ENCODE data around the gene KLK10.

The KLK10 gene

DNA sequence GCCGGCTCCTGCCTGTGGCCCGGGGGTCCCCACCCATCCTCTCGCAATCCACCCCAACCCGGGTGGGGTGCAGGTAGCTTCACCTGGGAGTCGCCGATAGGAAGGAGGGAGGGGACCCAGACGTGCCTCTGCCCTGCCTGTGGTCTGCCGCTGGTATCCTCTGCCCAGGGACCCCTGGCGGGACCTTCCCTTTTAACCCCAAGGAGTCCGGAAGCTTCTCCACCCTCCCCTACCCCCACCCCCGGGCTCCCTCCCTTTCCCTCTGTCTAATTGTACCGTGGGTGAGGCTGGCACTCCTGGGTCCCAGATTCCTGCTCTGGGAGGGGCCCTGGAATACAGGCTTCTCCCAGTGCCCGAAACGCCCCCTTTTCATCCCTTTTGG lies at the start of gene KLK10:
Gene KLK10 (minus strand): TSS at position 166 of the 382 bp plus-strand sequence. CDS start 579 bp downstream, outside the sequence.
- no peak for DNase-seq (ENCODE audit: low spot score)

DNA sequence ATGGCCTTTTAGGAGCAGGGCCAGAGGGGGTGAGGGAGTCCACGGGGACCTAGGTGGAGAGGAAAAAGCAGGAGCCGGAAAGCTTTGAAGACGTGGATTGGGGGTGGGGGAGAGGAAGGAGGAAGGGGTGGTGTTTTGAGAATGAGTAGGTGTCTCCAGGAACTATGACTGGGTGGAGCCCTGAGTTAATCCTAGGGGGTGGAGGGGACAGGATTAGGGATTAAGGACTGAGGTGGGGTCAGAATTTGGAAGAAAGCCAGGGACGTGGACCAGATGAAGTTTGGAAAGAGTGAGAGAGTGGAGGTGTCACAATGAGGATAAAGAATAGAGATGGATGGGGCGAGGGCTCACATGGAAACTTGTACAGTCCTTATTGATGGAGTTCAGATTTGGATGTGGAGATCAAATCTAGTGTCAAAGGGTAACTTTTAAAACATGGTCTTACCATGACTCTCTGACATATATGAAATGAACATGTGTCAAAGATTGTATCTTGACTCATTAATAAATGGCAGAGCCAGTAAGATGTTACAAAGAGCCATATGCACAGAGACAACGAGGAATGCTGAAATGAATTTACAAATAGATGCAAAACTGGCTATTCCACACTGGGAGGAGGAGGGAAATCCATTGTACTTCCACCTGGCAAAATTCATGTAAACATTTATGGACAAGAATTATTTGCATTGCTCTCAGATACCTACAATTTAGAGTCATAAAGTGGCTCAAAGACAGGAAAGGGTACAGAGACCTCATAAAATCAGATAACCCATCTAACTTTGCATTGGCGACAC lies 47.1 kb upstream of the KLK10 start:
- no peak for DNase-seq (ENCODE audit: low spot score)

DNA sequence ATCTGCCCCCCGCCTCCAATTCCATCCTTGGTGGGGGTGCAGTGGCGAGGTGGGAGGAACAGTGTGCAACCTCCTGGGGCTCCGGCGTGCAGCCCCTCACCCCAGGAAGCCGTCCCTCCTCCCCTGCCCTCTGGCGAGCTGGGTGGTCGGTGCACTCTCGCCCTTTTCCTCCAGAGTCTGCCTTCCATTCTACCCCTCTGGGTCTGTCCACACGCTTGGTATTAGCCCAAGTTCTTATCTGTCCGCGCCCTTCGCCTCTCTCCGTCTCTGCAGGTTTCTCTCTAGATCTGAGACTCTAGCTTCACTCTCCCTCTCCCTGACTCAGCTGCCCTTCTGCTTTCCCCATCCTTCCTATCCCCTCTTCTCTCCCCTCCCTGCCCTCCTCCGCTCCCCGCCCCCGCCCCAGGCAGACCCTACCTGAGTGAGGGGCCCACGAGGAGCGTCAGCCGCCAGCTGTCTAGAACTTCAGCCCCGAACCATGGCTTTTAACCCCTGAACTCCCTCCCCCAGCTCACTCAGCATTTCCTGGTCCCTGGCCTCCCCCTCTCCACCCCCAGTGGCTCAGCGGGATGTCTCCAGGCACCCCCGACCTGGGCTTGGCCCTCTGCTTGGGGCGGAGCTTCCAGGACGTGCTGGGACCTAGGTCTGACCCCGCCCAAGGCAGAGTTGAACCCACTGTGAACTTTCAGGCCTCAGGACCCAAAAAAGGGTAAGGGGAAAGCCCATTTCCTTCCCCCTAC lies 45.9 kb upstream of the KLK10 start:
- DNase-seq (ENCODE audit: low spot score): no peak

DNA sequence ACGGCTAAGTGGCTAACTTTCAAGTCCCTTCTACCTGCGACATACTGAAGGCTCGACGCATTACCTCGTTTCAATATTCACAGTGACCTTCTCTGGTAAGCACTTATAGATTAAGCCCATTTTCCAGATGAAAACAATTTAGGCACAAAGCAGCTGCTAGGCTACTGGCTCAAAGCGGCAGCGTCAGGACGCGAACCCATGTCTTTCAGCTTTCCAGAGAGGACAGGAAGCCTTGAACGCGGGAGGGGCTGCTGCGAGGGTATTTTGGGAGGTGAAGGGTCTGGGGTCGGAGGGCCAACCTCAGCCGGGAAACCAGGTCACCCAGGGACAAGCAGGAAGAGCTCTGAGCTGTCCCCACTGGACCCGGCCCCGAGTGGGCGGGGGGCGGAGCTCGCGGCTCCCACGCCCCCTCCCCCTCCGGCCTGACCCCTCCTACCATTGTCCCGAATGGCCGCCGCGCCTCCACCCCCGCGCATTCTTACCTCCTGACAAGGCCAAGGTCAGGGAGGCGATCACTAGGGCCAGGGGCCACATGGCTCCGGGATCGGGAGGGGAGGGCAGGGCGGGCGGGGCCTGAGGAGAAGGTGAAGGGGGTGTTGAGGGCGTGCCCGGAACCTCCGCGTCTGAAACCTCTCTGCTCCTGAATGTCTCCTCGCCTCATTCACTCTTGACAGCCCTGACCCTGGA lies 45.2 kb upstream of the KLK10 start, which contains the start of gene KLK13:
Gene KLK13 (minus strand): TSS at position 559 of the 687 bp plus-strand sequence. CDS start 25 bp downstream, at position 534.
- no peak for DNase-seq (ENCODE audit: low spot score)

GRCh38 chr19:51063664-51064063 lies 44.2 kb upstream of the KLK10 start:
- no peak for DNase-seq (ENCODE audit: low spot score)

- DNase-seq (ENCODE audit: low spot score): no peak
Measured at GRCh38 chr19:51060973-51061372, 41.5 kb upstream of the KLK10 start.

DNA sequence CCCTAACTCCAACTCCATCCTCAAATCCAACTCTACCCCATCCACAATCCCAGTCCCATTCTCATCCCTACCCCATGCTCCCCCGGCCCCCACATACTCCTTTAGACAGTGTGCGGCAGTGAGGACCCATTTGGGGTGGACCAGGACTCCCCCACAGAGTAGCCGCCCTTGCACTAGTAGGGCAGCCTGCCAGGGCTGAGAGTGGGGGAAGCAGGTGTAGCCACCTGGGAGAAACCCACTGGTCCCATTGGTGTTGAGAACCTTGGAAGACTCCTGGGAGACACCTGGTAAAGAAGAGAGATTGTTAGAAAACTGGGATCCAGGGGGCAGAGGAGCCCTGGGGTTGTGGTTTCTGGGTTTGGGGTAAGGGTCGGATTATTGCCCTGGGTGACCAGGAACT lies 40.8 kb upstream of the KLK10 start:
- DNase-seq (ENCODE audit: low spot score): no peak

- no peak for DNase-seq (ENCODE audit: low spot score)
Measured at GRCh38 chr19:51059715-51060114, 40.2 kb upstream of the KLK10 start.

DNA sequence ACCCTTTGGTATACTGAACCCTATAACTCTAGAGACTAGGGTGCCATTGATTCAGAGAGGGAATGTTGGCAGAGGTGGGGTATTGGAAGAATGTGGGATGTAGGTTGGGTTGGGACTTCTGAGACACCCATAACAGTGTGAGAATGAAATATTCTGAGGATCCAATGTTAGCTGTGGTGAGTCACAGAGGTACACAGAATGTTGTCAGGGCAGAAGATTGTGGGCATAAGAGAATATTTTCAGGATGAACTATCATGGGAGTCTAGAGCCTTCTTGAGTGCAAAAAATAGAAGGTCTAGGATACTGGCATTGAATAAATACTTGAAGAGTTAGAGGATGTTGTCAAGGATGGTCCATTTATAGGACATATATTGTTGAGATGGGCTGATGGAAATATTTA lies 36.4 kb upstream of the KLK10 start:
- no peak for DNase-seq (ENCODE audit: low spot score)

- no peak for DNase-seq (ENCODE audit: low spot score)
Measured at GRCh38 chr19:51047031-51047335, 27.5 kb upstream of the KLK10 start.

DNA sequence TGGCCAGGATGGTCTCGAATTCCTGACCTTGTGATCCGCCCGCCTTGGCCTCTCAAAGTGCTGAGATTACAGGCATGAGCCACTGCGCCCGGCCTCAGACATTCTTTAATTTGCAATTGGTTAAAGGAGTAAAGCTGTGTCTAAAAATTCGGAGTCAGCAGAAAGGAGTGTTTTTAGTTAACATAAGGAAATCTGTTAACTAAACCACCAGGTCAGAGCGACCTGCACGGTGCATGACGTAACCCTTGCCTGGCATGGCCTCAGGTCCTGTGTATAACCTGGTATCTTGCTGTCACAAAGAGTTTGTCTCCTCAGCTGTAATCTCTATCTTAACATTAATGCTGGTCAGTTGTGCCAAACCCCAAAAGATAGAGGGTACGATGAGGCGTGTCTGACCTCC lies 24.8 kb upstream of the KLK10 start:
- no peak for DNase-seq (ENCODE audit: low spot score)

DNA sequence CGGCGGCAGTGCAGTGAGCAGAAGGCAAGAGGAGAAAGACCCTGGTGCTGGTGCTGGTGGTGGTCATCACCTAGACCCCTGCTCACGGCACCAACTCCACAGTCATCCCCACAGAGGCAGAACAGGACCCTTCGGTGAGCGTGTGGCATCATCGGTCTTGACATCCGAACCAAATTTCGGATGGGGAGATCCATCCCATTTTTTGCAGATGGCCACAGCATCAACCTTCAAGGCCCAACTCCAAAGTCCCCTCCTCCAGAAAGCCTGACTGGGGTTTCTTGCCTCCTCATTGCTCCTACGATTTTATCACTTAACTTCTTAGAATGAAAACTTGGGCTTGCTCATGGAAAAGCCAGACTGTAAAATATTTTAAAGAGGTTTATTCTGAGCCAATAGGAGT lies 24.0 kb upstream of the KLK10 start:
- no peak for DNase-seq (ENCODE audit: low spot score)

- DNase-seq (ENCODE audit: low spot score): no peak
Measured at GRCh38 chr19:51040151-51040550, 20.6 kb upstream of the KLK10 start.

DNA sequence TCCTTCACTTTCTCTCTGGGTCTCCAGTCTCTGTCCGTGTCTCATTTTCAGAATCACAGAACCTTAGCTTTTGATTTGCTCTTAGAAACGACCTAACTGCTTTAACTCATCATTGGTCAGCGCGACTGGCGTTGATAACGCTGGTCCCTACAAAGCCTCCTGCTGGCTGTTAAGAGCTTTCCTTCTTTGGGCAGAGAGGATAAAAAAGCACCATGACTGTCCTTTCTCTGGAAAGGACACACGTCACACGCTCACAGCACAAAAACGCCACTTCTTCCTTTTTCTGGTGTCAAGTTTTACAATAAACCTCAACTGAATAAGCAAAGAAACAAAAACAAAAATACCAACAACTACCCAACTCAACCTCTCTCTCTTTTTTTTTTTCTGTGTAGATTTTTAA lies 17.0 kb upstream of the KLK10 start:
- no peak for DNase-seq (ENCODE audit: low spot score)

- no peak for DNase-seq (ENCODE audit: low spot score)
Measured at GRCh38 chr19:51034704-51035103, 15.2 kb upstream of the KLK10 start, which contains the start of gene KLK12. Gene KLK12, minus strand, starts transcription at chr19:51035002. Its CDS starts 381 bp downstream, at chr19:51034621.

- no peak for DNase-seq (ENCODE audit: low spot score)
Measured at GRCh38 chr19:51031880-51032225, 12.3 kb upstream of the KLK10 start.

GRCh38 chr19:51031220-51031879 lies 11.8 kb upstream of the KLK10 start:
- DNase-seq (ENCODE audit: low spot score): no peak

DNA sequence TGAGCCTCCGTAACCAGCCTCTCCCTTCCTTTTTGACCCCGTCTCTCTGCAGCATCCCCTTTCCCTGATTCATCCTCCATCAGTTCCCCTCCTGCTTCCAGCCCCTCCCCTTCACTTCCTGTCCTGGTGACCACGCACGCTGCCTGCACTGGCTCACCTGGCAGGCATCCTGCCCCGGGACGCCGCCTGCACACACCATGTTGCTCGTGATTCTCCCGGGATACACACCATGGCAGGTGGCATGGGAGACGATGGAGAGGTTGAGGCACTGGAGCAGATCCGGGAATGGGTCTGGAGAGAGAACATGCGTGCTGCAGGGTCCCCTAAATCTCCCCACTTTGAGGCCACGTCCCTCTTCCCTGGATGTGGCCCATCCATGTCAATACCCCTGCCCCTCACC lies 11.1 kb upstream of the KLK10 start:
- no peak for DNase-seq (ENCODE audit: low spot score)

DNA sequence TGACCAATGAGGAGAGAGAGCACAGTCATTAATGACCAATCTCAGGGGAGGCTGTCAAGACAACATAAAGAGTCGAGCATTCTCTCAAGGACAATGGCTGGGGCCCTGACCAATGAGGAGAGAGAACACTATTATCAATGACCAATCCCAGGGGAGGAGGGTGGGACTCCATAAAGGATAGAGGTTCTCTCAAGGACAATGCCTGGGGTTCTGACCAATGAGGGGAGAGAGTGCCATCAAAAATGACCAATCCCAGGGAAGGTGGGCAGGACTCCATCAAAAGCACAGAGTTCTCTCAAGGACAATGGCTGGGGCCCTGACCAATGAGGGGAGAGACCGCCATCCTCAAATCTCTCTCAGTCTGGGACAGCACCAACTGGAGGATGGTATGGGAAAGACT lies 10.2 kb upstream of the KLK10 start:
- no peak for DNase-seq (ENCODE audit: low spot score)

GRCh38 chr19:51027873-51028272 lies 8.4 kb upstream of the KLK10 start:
- DNase-seq (ENCODE audit: low spot score): no peak

DNA sequence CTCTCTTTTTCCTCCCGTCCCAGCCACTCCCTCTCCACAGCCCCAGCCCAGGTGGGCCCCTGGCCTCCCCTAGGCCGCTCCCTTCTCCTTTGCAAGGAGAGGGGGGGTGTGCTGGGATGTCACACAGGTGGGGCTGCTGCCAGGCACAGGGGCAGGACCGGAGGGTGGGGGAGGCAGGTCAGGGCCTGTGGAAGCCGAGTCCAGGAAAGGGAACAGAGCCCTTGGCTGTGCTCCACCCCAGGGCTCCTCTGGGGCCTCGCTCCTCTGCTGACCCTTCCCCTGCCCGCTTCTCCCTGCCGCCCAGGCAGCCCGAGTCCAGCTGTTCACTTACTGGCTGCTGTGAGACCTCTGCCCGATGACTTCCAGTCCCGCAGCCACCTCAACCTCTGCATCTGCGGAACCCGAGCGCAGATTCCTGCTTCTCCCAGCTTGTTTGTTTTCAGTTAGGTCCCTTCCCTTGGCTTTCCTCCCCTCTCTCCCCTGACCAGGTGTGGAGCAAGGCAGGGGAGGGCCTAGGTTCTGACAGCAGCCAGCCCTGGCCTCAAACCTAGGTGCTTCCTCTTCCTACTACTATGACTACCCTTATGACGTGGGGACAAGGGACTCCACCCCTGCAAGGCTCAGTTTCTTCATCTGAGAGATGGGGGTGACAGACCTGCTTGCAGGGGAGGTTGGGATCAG lies 7.8 kb upstream of the KLK10 start:
- no peak for DNase-seq (ENCODE audit: low spot score)

DNA sequence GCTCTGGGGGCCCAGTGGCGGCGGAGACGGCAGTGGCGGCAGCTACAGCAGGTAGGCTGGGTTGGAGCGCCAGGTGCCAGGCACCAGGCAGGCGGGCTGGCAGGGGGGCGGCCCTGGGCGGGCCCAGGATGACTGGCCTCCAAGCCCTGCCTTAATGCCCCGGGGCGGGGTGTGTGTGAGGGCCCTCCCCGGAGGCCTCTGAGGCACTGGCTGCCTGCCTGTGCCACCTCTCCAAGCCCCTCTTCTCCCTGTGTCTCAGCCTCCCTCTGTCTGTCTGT lies 7.0 kb upstream of the KLK10 start, which contains the start of gene KLK11:
Gene KLK11 (minus strand): TSS at position 63 of the 278 bp plus-strand sequence. CDS start 985 bp downstream, outside the sequence.
- DNase-seq (ENCODE audit: low spot score): no peak

All from putamen (tissue), 1 donor.